Measurements from ENCODE around the gene KIAA1671.

DNA sequence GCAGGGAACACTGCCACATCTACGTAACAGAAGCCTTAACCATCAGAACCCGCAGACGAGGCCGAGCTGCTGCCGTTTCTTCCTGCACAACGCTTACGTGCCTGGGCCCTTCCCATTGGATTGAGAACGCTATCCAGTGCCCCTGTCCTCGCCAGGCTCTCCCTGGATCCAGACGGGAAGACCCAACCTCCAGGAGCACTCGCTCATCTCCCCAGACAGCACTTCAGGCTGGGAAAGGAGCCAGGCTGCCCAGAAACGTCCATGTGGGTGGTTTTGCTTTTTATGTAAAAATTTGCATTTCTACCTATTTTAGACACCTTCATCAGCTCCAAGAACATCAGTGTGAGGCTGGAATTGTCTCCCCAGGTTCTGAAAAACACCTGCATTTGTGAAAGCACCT, 239.9 kb downstream of the KIAA1671 start:
- TF ChIP-seq POLR2A (IDR thresholded peaks at IDR 0.05) = no peak
- TF ChIP-seq, protein P1, sequence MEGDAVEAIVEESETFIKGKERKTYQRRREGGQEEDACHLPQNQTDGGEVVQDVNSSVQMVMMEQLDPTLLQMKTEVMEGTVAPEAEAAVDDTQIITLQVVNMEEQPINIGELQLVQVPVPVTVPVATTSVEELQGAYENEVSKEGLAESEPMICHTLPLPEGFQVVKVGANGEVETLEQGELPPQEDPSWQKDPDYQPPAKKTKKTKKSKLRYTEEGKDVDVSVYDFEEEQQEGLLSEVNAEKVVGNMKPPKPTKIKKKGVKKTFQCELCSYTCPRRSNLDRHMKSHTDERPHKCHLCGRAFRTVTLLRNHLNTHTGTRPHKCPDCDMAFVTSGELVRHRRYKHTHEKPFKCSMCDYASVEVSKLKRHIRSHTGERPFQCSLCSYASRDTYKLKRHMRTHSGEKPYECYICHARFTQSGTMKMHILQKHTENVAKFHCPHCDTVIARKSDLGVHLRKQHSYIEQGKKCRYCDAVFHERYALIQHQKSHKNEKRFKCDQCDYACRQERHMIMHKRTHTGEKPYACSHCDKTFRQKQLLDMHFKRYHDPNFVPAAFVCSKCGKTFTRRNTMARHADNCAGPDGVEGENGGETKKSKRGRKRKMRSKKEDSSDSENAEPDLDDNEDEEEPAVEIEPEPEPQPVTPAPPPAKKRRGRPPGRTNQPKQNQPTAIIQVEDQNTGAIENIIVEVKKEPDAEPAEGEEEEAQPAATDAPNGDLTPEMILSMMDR (IDR thresholded peaks at IDR 0.05) = no peak

Data from breast epithelium (tissue), 3 donors.